H1 (cell line): Measurements from ENCODE around the gene DDR1. TPM values are rescaled to one million over a fixed set of nuclear protein-coding genes. Genes with fewer than 3 reads are reported as not detected.

Experiments used
- CTCF ChIA-PET: fragments of 300-600 bp; sonication (Branson Sonifier 250); formaldehyde crosslinking; loops from one replicate; lab custom pipeline; 2021; ENCODE audit not compliant: partially characterized antibody; lab: Charles Lee
- POLR2A ChIA-PET: fragments of 300-600 bp; sonication (Branson Sonifier 250); formaldehyde crosslinking; loops from one replicate; lab custom pipeline; 2021; ENCODE audit warnings: inconsistent platforms; ENCODE audit not compliant: partially characterized antibody; lab: Charles Lee
- DNase-seq, 2 experiments: peaks; one replicate each; pipeline versions ENCODE4 v3.0.0 to v3.0.0-alpha.2; 2010 to 2022; ENCODE audit warnings: low spot score in 2 of 2, low read depth in 1 of 2, mixed read lengths in 1 of 2
- FAIRE-seq: peaks from 2 replicates; lab custom pipeline; 2011; peaks lifted over from hg19 to GRCh38; lab: Jason Lieb, UNC
- H2AFZ ChIP-seq: 2 replicates; pipeline ENCODE4 v1.8.1; 2012; ENCODE audit warnings: low read length, inconsistent platforms
- H2AK5ac ChIP-seq: 2 replicates; pipeline ENCODE4 v1.6.1; 2013; ENCODE audit warnings: low read depth, low read length
- H2BK120ac ChIP-seq: replicated peaks from 2 replicates; pipeline ENCODE3; 2013; ENCODE audit warnings: low read depth, low read length, inconsistent platforms
- H2BK12ac ChIP-seq: 2 replicates; pipeline ENCODE4 v1.6.1; 2013; ENCODE audit warnings: low read depth, low read length
- H2BK15ac ChIP-seq: 2 replicates; pipeline ENCODE4 v1.6.1; 2013; ENCODE audit warnings: low read length
- H2BK20ac ChIP-seq: 2 replicates; pipeline ENCODE4 v1.6.1; 2013; ENCODE audit warnings: low read length
- H2BK5ac ChIP-seq: 2 replicates; pipeline ENCODE4 v1.6.1; 2013; ENCODE audit warnings: low read depth, low read length
- H3K14ac ChIP-seq: 2 replicates; pipeline ENCODE4 v1.6.1; 2013; ENCODE audit warnings: inconsistent platforms; ENCODE audit not compliant: insufficient read length
- H3K18ac ChIP-seq: 2 replicates; pipeline ENCODE4 v1.6.1; 2013; ENCODE audit warnings: low read length; ENCODE audit errors: extremely low read depth
- H3K23ac ChIP-seq: 2 replicates; pipeline ENCODE4 v1.6.1; 2013; ENCODE audit warnings: inconsistent platforms; ENCODE audit not compliant: insufficient read length
- H3K23me2 ChIP-seq: 2 replicates; pipeline ENCODE4 v1.6.1; 2013; ENCODE audit warnings: low read depth, low read length
- H3K27ac ChIP-seq: 2 replicates; pipeline ENCODE4 v1.6.1; 2011; ENCODE audit warnings: low read depth, low read length, inconsistent platforms
- H3K27me3 ChIP-seq, 4 experiments: replicated peaks in 1 of 4; 1 replicate in 1 of 4; 2 replicates in 3 of 4; pipeline versions ENCODE4 v1.6.1 to v1.8.1; 2011 to 2013; ENCODE audit warnings: low read length in 3 of 4, mild to moderate bottlenecking in 3 of 4, inconsistent platforms in 2 of 4, mixed read lengths in 2 of 4, moderate library complexity in 1 of 4; ENCODE audit not compliant: control insufficient read depth in 3 of 4, insufficient read depth in 3 of 4; ENCODE audit errors: extremely low read depth in 1 of 4
- H3K36me3 ChIP-seq, 4 experiments: 2 replicates each; pipeline versions ENCODE4 v1.6.1 to v1.8.1; 2011 to 2013; ENCODE audit warnings: mild to moderate bottlenecking in 4 of 4, low read length in 3 of 4, moderate library complexity in 2 of 4, control low read depth in 1 of 4, inconsistent platforms in 1 of 4; ENCODE audit not compliant: insufficient read depth in 4 of 4, control insufficient read depth in 2 of 4
- H3K4ac ChIP-seq: replicated peaks from 2 replicates; pipeline ENCODE3; 2013; ENCODE audit warnings: low read length, low read depth, mixed read lengths, inconsistent platforms; ENCODE audit not compliant: insufficient read length
- H3K4me1 ChIP-seq, 4 experiments: replicated peaks in 1 of 4; 1 replicate in 1 of 4; 2 replicates in 3 of 4; pipeline versions ENCODE4 v1.6.1 to v1.8.1; 2011 to 2013; ENCODE audit warnings: low read length in 3 of 4, inconsistent platforms in 2 of 4, mixed read lengths in 1 of 4; ENCODE audit not compliant: insufficient read depth in 4 of 4, control insufficient read depth in 3 of 4
- H3K4me2 ChIP-seq, 2 experiments: 2 replicates each; pipeline versions ENCODE4 v1.6.1 to v1.8.1; 2011 to 2013; ENCODE audit warnings: low read depth in 2 of 2, low read length in 2 of 2, control low read depth in 1 of 2, inconsistent platforms in 1 of 2, mild to moderate bottlenecking in 1 of 2; ENCODE audit not compliant: insufficient read depth in 1 of 2
- H3K4me3 ChIP-seq, 4 experiments: fragments of 200-600, 300-600 bp in 1 of 4; sonication (generic), shearing (Covaris generic), sonication (Bioruptor Twin) in 1 of 4; 2 replicates each; pipeline versions ENCODE4 v1.5.1 to v1.8.1; 2011 to 2016; ENCODE audit warnings: low read length in 4 of 4, low read depth in 3 of 4, control low read depth in 2 of 4, inconsistent platforms in 2 of 4, mild to moderate bottlenecking in 2 of 4, mixed read lengths in 1 of 4, moderate library complexity in 1 of 4; ENCODE audit not compliant: insufficient read depth in 2 of 4; ENCODE audit errors: extremely low read depth in 1 of 4
- H3K56ac ChIP-seq: replicated peaks from 2 replicates; pipeline ENCODE3; 2013; ENCODE audit warnings: low read depth, mild to moderate bottlenecking, mixed read lengths, low read length, inconsistent platforms; ENCODE audit not compliant: insufficient read length
- H3K79me1 ChIP-seq: 2 replicates; pipeline ENCODE4 v1.6.1; 2013; ENCODE audit warnings: low read depth, low read length, control low read depth
- H3K79me2 ChIP-seq, 2 experiments: 2 replicates each; pipeline versions ENCODE4 v1.6.1 to v1.8.1; 2012 to 2013; ENCODE audit warnings: low read length in 2 of 2, mild to moderate bottlenecking in 2 of 2, inconsistent platforms in 1 of 2; ENCODE audit not compliant: insufficient read depth in 2 of 2, control insufficient read depth in 1 of 2
- H3K9ac ChIP-seq, 4 experiments: replicated peaks in 1 of 4; 1 replicate in 1 of 4; 2 replicates in 3 of 4; pipeline versions ENCODE4 v1.6.1 to v1.8.1; 2011 to 2013; ENCODE audit warnings: low read depth in 3 of 4, low read length in 3 of 4, control low read depth in 2 of 4, mild to moderate bottlenecking in 2 of 4, moderate library complexity in 2 of 4, inconsistent platforms in 1 of 4; ENCODE audit errors: extremely low read depth in 1 of 4
- H3K9me3 ChIP-seq, 2 experiments: 2 replicates each; pipeline versions ENCODE4 v1.6.1 to v1.8.1; 2012 to 2013; ENCODE audit warnings: mild to moderate bottlenecking in 2 of 2, moderate library complexity in 2 of 2, control low read depth in 1 of 2, inconsistent platforms in 1 of 2, low read depth in 1 of 2, low read length in 1 of 2, mixed read lengths in 1 of 2; ENCODE audit not compliant: insufficient read depth in 2 of 2
- H4K20me1 ChIP-seq, 2 experiments: replicated peaks in 1 of 2; 2 replicates each; pipeline versions ENCODE3 to v1.8.1; 2011 to 2013; ENCODE audit warnings: inconsistent platforms in 2 of 2, low read length in 2 of 2, mild to moderate bottlenecking in 1 of 2; ENCODE audit not compliant: insufficient read depth in 2 of 2, control insufficient read depth in 1 of 2
- H4K5ac ChIP-seq: 2 replicates; pipeline ENCODE4 v1.6.1; 2013; ENCODE audit warnings: low read length, low read depth, mixed read lengths, inconsistent platforms; ENCODE audit not compliant: insufficient read length
- H4K8ac ChIP-seq: 2 replicates; pipeline ENCODE4 v1.8.0; 2013; ENCODE audit warnings: mild to moderate bottlenecking, moderate library complexity, low read length, inconsistent platforms; ENCODE audit not compliant: insufficient read depth; ENCODE audit errors: extremely low read depth
- H4K91ac ChIP-seq: replicated peaks from 2 replicates; pipeline ENCODE3; 2013; ENCODE audit warnings: low read length, mixed read lengths, inconsistent platforms; ENCODE audit not compliant: insufficient read length
- CBX8 ChIP-seq: fragments of 300-800, 300-1000 bp; sonication (generic); IDR thresholded peaks from 2 replicates; pipeline ENCODE4 v1.7.1; 2016; ENCODE audit warnings: low read depth, low read length, borderline replicate concordance
- CHD2 ChIP-seq: IDR thresholded peaks from 2 replicates; pipeline ENCODE4 v1.6.1; 2012; ENCODE audit warnings: low read length, improper control_type of control experiment
- EP300 ChIP-seq, 2 experiments: IDR thresholded peaks; 1 replicate in 1 of 2; 2 replicates in 1 of 2; pipeline ENCODE4 v1.6.1; 2011 to 2012; ENCODE audit warnings: low read depth in 2 of 2, low read length in 2 of 2, mild to moderate bottlenecking in 2 of 2, borderline replicate concordance in 1 of 2, inconsistent platforms in 1 of 2, moderate library complexity in 1 of 2
- GABPA ChIP-seq: IDR thresholded peaks from 2 replicates; pipeline ENCODE4 v1.6.1; 2011; ENCODE audit warnings: mild to moderate bottlenecking, low read length, moderate library complexity, borderline replicate concordance; ENCODE audit not compliant: insufficient read depth
- GTF2F1 ChIP-seq: IDR thresholded peaks from 2 replicates; pipeline ENCODE4 v1.6.1; 2012; ENCODE audit warnings: low read depth, low read length, improper control_type of control experiment, borderline replicate concordance
- HDAC6 ChIP-seq: IDR thresholded peaks from one replicate; pipeline ENCODE4 v1.7.1; 2012; ENCODE audit warnings: low read depth, mild to moderate bottlenecking, inconsistent platforms, low read length, moderate library complexity
- KDM1A ChIP-seq: fragments of 200-600, 300-600 bp; sonication (generic); IDR thresholded peaks from 2 replicates; pipeline ENCODE4 v1.7.1; 2016; ENCODE audit warnings: mild to moderate bottlenecking, low read length, borderline replicate concordance
- MAX ChIP-seq: IDR thresholded peaks from 2 replicates; pipeline ENCODE4 v1.6.1; 2012; ENCODE audit warnings: inconsistent platforms
- NANOG ChIP-seq: IDR thresholded peaks from 2 replicates; pipeline ENCODE4 v1.6.1; 2011; ENCODE audit warnings: low read length, low read depth, mild to moderate bottlenecking, inconsistent platforms; ENCODE audit not compliant: insufficient read depth, poor library complexity, severe bottlenecking
- SIN3A ChIP-seq, 2 experiments: IDR thresholded peaks in 1 of 2; conservative IDR thresholded peaks in 1 of 2; 2 replicates each; pipeline ENCODE4 v1.6.1; 2011 to 2012; ENCODE audit warnings: low read length in 2 of 2, improper control_type of control experiment in 1 of 2, low read depth in 1 of 2, mild to moderate bottlenecking in 1 of 2
- SIRT6 ChIP-seq: IDR thresholded peaks from one replicate; pipeline ENCODE4 v1.7.1; 2012; ENCODE audit warnings: low read length, inconsistent platforms
- ZNF274 ChIP-seq: IDR thresholded peaks from 2 replicates; pipeline ENCODE4 v1.7.0; 2012; ENCODE audit warnings: low read length, borderline replicate concordance; ENCODE audit errors: extremely low read depth
- WGBS, 2 experiments: shearing (Covaris generic) in 1 of 2; methylation state at CpG; one replicate each; pipeline versions ENCODE4 v1.1.6 to v1.1.7; 2013 to 2015; ENCODE audit warnings: low lambda C conversion rate in 2 of 2, mixed read lengths in 2 of 2, inconsistent platforms in 1 of 2, low coverage in 1 of 2, missing lambda C conversion rate in 1 of 2; ENCODE audit not compliant: insufficient replicate concordance in 2 of 2, insufficient coverage in 1 of 2, insufficient read length in 1 of 2; ENCODE audit errors: extremely low coverage in 1 of 2, missing lambda C conversion rate in 1 of 2; 5-methylcytosine and 5-hydroxymethylcytosine counted together
- polyA plus RNA-seq, 7 experiments: library from polyadenylated mRNA; depleted of rRNA in 3 of 7; stranded (reverse) in 5 of 7; unstranded in 2 of 7; fragments of >200 nt in 5 of 7; fragments of 200-250 nt in 2 of 7; gene quantifications; 1 replicate in 5 of 7; 2 replicates in 1 of 7; 4 replicates in 1 of 7; pipeline versions ENCODE4 v1.2.1 to v1.2.3, GENCODE V29; 2011 to 2013; ENCODE audit warnings: missing spikeins in 2 of 7, mixed read lengths in 2 of 7
- total RNA-seq: library from RNA; stranded (reverse); fragmentation: NEBNext Ultra II Directional; extraction: Animal tissue kit (Norgen Biotek cat#: 25700); gene quantifications from 2 replicates; pipeline ENCODE4 v1.2.1, GENCODE V29; 2021

The DDR1 gene
- total and polyA plus RNA-seq, 2 of the 8 experiments (the other 6 are each of a cell fraction or from before 2014, with no cell fraction given): 99.4 to 181 TPM

DNA sequence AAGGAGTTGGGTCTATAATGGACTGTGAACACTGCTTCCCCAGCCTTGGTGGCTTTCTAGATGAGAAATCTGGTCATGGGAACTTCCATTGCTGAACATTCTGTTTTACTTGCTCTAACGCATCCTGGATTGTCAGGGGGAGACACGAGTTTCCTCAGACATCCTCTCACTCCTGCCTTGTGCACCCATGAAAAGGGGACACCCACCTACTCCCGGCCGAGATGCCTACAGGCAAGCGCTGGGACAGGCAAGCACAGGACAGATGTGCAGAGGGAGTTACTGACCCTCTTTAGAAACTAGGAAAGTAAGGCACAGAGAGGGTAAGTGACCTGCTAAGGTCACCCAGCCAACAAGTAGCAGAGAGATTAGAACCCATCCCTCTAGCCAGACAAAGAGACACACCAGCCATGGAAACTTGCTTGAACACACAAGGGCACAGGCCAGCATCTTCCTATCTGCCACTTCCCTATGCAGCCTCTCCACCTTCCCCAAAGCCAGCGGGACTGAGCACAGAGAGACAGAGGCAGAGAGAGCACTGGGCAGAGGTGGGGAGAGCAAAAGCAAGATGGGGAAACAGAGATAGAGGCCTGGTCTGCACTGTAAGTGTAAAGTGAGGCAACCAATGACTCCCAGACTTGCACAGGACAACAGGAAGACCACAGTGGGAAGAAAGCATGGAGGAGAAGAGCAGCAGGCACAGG is 48.5 kb downstream of the DDR1 start:
- no peaks in the 10 kb centered on the region for H3K27me3 ChIP-seq
- POLR2A ChIA-PET: interaction anchor here (1.5 kb wide), 1 partner anchor 10 kb away, joined by 4 read pairs; no protein-coding TSS in a partner anchor
- H3K4ac ChIP-seq: no peak overlapping the region
- peaks cover 0 to 3% (median 0%) of the 10 kb centered on the region in 4 experiments; a peak in 1 of 7 replicates for H3K4me1 ChIP-seq
- DNase-seq (no peak), FAIRE-seq (no peak)
- H3K18ac ChIP-seq: no peak overlapping the region
- 0 out of 2 replicates have a peak, but pooled peaks cover 4% of the 10 kb centered on the region for H3K23me2 ChIP-seq
- no peak overlapping the region for H3K56ac ChIP-seq
- H3K9me3 ChIP-seq: peaks cover 0 to 6% of the 10 kb centered on the region in 2 experiments; a peak in 2 of 4 replicates
- H3K4me3 ChIP-seq: no peak overlapping the region
- no peaks in the 10 kb centered on the region for H4K20me1 ChIP-seq
- H3K36me3 ChIP-seq: peaks cover 0 to 3% (median 0%) of the 10 kb centered on the region in 4 experiments; a peak in 3 of 8 replicates
- 92% methylated on average over 6 of the region's 6 CpGs; no CpG with 5 or more reads in 1 of the 2 experiments for WGBS, 2 experiments
- no peak overlapping the region for H2BK15ac ChIP-seq
- no peak overlapping the region for H2BK5ac ChIP-seq
- no peak overlapping the region for H3K27ac ChIP-seq
- no peak overlapping the region for H3K23ac ChIP-seq
- no peak overlapping the region for H4K8ac ChIP-seq
- H2AFZ ChIP-seq: no peak overlapping the region
- H4K5ac ChIP-seq: no peak overlapping the region
- no peak overlapping the region for H2BK20ac ChIP-seq
- H2BK12ac ChIP-seq: no peak overlapping the region
- H3K14ac ChIP-seq: no peak overlapping the region
- CTCF ChIA-PET: interaction anchor here (1.6 kb wide), 2 partner anchors 18 to 155 kb away, joined by 4 to 11 read pairs; no protein-coding TSS in a partner anchor
- H3K79me1 ChIP-seq: no peaks in the 10 kb centered on the region
- no peak overlapping the region for H2BK120ac ChIP-seq
- H4K91ac ChIP-seq: no peak overlapping the region
- no peak overlapping the region for H2AK5ac ChIP-seq
- no peak overlapping the region for H3K9ac ChIP-seq
- no peak overlapping the region for H3K4me2 ChIP-seq
- no peaks in the 10 kb centered on the region for H3K79me2 ChIP-seq
- TF ChIP-seq MAX: no peak
- TF ChIP-seq NANOG: no peak
- TF ChIP-seq GTF2F1: no peak
- no peak for TF ChIP-seq GABPA
- TF ChIP-seq CBX8: no peak
- no peak for TF ChIP-seq CHD2
- no peak for TF ChIP-seq SIRT6
- no peak for TF ChIP-seq ZNF274
- TF ChIP-seq EP300 (IDR thresholded peaks at IDR 0.05; ENCODE audit: borderline replicate concordance in 1 of 2, low read depth in 2 of 2, low read length in 2 of 2): no peak
- TF ChIP-seq SIN3A (conservative IDR thresholded peaks at IDR 0.05 in 1 of 2, IDR thresholded peaks at IDR 0.05 in 1 of 2; ENCODE audit: low read depth in 1 of 2, low read length in 2 of 2): no peak
- TF ChIP-seq KDM1A: no peak
- TF ChIP-seq HDAC6: no peak
